HG02642 (cell line): Measurements from ENCODE around the gene MAGI3.
"Not testable (repeated sequence)": the region's sequence is repeated elsewhere in the genome, so short reads cannot be mapped to it uniquely, and the experiment has no call there.

ENCODE experiments used
- ATAC-seq: cut with Tn5 transposase; IDR thresholded peaks from one replicate; pipeline ENCODE4 v1.9.1; 2021; ENCODE audit warnings: mild to moderate bottlenecking; ENCODE audit not compliant: unreplicated experiment, poor library complexity

Gene MAGI3

DNA sequence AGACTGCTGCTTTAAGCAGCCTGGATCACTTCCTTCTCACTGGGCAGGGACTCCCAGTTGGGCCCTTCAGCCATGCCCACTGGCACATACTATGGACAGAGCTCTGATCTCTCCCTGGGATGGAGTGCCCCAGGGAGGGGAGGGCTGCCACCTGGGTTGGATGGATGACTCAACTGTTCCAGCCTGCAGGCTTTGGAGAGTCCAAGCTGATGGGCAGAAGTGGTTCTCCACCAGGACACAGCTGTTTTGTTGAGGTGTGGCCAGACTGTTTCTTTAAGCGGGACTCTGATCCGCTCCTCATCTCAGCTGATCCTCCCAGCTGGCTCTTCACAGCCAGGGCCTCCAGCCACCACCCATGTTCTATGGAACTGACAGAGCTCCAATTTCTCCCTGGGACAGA is 166.9 kb downstream of the MAGI3 start:
- no peak for ATAC-seq

DNA sequence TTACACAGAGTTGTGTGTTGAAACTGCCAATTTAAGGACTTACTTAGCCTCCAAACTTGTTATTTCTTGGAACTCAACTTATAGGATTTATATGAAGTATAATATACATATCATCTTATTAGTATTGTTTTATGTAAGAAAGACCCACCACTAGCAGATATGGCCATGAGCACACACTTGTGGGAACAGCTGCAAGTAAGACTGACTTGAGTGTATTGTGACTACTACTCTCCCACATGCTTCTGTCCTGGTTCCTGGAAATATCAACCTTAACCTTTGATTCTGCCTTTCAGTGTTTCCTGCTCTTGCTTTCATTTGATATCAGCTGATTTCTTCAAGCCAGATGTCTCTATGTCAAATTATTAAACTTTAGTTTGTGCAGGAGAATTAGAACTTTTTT is 175.3 kb downstream of the MAGI3 start:
- no peak for ATAC-seq

DNA sequence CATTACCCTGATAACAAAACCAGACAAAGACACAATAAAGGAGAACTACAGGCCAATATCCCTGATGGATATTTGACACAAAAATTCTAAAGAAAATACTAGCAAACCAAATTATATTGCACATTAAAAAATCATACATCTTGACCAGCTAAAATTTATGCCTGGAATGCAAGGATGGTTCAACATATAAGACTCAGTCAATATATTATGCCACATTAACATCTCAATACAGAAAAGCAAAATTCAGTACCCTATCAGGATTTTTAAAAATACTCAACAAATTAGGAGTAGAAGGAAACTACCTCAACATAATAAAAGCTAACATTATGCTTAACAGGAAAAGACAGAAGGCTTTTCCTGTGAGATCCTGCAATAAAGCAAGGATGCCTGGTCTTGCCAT is 177.1 kb downstream of the MAGI3 start:
- no peak for ATAC-seq

DNA sequence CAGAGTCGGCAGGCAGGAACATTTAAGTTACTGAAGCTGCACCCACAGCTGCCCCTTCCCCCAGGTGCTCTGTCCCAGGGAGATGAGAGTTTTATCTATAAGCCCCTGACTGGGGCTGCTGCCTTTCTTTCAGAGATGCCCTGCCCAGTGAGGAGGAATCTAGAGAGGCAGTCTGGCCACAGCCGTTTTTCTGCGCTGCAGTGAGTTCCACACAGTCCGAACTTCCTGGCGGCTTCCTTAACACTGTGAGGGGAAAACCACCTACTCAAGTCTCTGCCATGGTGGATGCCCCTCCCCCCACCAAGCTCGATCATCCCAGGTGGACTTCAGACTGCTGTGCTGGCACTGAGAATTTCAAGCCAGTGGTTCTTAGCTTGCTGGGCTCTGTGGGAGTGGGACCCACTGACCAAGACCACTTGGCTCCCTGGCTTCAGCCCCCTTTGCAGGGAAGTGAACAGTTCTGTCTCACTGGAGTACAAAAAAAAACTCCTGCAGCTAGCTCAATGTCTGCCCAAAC is 185.5 kb downstream of the MAGI3 start:
- ATAC-seq: not testable (repeated sequence)

DNA sequence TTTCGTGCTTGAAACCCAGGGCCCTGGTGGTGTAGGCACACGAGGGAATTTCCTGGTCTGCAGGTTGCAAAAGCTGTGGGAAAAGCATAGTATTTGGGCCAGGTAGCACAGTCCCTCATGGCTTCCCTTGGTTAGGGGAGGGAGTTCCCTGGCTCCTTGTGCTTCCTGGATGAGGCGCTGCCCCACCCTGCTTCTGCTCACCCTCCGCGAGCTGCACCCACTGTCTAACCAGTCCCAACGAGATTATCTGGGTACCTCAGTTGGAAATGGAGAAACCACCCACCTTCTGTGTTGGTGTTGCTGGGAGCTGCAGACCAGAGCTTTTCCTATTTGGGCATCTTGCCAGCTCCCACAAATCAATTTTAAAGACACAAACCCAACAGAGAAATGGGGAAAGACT is 186.0 kb downstream of the MAGI3 start:
- ATAC-seq: no peak

DNA sequence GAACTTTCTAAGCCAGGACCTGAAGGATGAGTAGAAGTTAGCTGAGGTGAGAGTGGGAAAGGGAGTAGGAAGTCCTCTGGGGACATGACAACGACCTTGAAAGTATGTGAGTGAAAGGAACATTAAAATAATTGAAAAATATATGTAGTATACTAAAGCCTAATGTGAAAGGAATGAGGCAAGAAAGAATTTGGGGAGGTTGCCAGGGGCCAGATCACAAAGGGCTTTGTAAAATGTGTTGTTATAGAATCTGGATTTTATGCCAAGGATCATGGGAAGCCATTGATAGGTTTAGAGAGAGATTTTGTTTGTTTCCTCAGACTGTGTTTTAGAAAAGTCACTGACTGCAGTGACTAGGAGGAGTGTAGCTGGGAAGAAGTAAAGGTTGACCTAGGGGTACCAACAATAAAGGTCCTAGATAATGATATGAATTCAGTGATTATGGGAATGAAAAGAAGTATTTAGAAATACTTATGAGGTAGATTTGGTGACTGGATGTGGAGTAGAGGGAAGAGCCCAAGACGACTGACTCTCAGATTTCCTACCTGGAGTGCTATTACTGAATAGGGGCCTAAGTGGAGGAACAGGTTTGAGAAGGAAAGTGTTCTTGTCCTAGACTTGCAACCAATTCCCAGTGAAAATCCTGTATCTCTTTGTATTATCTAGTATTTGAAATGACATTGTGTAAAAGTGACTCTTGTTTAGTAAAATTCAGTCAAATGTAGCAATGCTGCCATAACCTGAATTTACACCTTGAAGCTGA is 189.1 kb downstream of the MAGI3 start:
- ATAC-seq: no peak

DNA sequence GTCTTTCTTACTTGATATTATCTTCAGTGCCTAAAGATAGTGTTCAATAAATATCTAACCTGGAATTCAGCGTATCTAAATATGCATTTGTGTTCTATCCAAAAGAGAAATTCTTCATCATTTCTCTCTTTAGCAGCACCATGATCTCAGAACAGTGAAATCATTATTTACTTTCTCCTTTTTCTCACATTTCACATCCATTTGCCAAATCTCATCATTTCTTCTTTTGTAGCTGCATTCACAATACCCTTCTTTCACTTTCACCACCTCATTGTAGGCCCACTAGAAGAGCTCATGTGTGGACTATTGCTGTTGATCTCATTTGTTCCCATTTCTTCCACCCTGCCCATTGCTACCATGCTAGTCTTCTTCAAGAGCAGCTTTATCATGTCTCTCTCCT is 191.0 kb downstream of the MAGI3 start:
- no peak for ATAC-seq

DNA sequence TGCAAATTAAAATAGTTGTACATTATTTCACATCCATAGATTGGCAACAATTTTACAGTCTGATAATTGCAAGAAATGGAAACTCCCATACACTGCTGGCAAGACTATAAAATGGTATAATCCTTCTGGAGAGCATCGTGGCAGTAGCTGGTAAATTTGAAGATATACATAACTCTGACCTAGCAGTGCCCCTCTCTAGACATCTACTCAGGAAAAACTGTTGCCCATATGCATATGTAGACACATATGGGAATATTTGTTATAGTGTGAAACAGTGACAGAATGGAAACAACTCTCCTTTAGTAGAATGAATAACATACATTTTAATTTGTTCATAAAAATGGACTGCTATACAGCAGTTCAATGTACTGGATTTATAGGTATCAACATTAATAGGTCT is 191.8 kb downstream of the MAGI3 start:
- no peak for ATAC-seq

DNA sequence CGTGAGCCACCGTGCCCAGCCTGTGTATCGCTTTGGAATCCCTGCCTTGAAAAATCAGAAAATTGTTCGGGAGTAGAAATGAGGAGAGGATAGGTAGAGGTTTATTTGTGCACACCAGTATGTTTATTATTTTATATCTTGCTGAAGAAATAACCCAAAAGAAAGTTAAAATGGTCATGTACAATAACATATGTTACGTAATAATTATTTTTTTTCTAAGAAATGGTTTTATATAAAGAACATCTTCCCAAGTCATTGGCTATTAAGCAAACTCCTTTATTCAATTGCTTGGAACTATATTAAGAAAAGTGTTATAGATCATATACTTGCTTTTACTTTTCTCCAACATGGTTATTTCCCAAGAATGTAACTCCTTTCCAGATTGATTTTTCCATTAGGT is 197.2 kb downstream of the MAGI3 start:
- no peak for ATAC-seq

DNA sequence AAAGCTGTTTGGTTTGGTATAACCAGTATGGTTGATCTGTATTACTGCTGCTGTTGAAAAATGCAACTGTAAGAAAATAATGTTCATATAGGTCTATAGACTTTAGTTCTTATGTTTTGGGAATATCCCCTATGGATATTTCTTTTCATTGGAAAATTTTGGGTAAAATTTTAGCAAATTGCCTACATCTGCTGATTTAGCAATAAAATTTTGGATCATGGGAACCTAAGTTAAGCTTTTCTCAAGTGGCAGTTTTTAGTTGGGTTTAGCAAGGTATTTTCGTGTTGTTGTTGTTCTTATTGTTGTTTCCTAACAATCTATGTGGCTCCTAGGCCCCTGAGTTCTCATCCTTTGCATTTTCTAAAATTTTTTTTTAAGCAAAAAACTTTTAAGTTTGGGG is 201.9 kb downstream of the MAGI3 start:
- ATAC-seq: no peak

DNA sequence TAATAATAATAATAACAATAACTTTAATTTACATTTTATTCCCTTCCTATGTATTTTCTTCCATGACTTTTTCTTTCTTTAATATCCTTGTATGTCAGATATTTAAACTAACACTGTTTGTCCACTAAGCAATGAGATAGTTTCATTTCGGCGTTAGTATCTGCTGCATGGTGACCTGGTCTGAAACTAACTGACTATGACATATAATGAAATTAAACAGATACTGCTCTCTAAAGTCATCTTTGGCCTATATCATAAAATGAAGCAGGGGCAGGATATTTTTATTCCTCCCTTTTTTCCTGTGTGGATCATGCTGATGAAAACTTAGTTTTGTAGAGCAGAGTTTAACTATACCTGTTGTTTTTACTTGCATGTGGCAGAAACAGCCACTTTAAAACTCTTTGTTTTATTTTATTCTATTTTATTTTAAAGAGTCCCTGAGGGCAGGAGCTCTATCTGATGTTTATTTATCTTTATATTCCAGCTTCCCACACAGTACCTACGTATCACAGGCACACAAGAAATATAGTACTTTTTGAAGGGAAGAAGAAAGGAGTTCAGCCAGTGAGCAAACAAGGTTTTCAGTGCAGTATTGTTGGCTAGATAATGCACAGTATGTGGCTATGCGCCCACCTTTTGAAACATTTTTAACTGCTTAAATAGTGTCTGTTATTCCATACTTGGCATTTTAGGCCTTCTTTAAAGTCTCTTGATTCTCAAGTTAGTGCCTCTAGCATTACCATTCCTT is 203.4 kb downstream of the MAGI3 start:
- ATAC-seq: no peak

DNA sequence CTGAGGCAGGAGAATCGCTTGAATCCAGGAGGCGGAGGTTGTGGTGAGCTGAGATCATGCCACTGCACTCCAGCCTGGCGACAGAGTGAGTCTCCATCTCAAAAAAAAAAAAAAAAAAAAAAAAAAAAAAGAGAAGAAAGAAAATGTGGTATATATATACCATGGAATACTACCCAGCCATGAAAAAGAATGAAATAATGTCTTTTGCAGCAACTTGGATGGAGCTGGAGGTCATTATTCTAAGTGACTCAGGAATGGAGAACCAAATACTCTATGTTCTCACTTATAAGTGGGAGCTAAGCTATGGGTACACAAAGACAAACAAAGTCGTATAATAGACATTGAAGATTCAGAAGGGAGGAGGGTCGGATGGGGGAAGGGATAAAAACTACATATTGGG is 214.2 kb downstream of the MAGI3 start:
- not testable (repeated sequence) for ATAC-seq

DNA sequence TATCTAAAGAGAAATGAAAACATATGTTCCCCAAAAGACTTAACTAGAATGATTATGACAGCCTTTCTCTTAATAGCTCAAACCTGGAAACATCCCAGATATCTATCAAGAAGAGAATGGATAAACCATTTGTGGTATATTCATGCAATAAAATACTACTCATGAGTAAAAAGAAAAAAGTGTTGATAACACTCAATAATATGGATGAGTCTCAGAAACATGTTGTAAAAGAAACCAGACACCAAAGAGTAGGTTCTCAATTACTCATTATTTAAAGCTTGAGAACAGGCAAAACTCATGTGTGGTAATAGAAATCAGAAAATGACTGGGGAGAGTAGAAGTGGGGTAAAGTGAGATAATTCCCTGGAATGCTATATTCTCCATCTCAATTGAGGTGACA is 214.8 kb downstream of the MAGI3 start:
- no peak for ATAC-seq

DNA sequence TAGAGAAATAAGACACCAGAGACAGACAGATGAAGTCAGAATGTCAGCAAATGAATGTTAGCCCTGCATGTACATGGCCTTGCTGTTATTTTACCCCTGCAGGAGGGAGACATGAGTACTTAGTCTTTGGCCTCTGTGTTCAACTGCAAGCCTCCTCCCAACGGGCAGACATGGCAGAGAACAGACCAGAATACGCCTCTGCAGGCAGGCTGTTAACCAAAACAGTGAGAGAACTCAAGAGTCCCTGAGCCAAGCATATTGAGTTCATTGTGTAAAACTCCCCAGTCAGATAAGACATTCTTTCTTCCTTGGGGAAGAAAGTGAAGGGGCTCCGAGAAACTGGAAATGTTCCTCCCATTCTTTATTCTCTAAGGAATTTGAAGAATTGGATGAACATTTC is 218.1 kb downstream of the MAGI3 start:
- no peak for ATAC-seq

DNA sequence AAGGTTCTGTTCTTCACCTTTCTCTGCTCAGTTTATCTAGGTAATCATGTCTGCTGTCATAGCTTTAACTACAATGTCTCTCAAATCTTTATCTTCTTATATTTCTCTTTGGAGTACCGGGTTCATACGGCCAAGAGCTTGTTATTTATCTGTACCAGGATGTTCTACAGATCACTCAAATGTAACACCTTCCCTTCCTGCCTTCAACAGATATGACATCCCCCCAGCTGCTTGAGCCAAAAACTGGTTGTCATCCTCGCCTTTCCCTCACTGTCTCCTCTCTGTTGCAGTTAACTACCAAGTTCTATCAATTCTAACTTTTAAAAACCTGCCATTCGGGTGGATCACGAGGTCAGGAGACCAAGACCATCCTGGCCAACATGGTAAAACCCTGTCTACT is 220.1 kb downstream of the MAGI3 start:
- no peak for ATAC-seq

DNA sequence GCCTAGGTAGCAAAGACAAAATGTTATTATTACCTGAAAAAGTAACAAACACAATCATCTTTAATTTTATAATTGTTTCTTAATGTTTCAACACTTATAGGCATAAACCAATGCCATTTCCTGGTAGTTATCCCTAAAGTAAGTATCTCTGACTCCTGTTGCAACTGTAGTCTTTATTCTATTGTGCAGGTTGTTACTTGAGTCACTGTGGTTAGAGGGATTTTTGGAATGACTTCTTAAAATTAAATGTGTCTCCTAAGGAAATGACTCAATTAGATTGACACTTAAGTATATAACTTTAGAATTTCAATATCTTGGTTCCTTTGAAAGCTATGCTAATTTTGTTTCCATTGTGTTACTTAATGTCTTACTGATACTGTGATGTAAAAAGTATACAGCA is 225.1 kb downstream of the MAGI3 start:
- no peak for ATAC-seq

DNA sequence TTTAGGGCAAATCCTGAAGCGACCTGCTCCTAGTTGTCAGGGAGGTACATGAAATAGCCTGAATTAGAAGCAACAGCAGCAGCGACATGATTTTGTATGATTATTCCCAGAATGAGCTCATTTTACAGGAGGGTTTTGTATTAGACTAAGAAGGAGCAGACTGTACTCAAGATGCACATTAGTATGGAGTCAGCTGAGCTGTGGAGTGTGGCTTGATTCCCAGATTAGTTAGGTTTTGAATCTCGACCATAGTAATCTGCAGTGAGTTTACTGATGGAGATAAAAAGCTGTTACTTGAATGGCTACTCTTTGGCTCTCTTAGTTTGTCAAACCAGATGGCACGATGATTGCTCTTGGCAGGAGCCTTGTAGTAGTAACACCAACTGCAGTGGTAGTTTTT is 225.8 kb downstream of the MAGI3 start:
- ATAC-seq: no peak

DNA sequence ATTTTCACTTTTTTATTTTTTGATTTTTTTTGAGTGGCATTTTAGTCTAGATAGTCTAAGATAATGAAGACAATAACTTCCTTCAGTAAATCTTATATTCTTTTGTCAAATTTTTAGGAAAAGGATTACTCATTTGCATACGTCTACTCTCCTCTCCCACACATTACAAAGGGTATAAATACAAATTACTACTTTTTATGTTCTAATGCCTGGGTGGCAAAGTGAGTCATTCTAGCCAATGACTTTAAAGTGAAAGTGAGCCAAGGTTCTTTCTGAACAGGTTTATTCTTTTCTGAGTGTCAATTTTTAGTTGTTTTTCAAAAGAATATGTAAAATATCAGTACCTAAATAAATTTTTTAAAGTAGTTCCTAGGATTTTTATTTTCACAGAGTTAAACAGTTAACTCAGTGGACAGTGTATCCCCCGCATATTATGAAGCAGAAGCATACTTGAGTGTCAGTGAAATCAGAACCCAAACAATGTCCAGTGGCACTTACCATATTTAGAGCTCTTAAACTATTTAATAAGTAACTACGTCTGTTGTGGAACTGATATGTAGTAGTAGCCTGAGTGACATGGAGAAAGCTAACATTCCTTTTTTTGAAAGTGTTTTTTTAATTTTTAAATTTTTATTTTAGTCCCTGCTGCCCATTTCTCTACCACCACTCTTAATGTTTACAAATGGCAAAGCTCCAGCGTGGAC is 227.3 kb downstream of the MAGI3 start:
- ATAC-seq: no peak

DNA sequence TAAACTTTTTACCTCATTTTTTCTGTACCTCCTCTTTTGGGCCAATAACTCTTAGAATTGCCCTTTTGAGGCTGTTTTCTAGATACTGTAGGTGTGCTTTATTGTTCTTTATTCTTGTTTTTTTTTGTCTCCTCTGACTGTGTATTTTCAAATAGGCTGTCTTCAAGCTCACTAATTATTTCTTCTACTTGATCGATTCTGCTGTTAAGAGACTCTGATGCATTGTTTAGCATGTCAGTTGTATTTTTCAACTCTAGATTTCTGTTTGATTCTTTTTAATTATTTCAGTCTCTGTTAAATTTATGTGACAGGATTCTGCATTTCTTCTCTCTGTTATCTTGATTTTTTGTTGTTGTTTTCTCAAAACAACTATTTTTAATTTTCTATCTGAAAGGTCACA is 238.7 kb downstream of the MAGI3 start:
- ATAC-seq: no peak

DNA sequence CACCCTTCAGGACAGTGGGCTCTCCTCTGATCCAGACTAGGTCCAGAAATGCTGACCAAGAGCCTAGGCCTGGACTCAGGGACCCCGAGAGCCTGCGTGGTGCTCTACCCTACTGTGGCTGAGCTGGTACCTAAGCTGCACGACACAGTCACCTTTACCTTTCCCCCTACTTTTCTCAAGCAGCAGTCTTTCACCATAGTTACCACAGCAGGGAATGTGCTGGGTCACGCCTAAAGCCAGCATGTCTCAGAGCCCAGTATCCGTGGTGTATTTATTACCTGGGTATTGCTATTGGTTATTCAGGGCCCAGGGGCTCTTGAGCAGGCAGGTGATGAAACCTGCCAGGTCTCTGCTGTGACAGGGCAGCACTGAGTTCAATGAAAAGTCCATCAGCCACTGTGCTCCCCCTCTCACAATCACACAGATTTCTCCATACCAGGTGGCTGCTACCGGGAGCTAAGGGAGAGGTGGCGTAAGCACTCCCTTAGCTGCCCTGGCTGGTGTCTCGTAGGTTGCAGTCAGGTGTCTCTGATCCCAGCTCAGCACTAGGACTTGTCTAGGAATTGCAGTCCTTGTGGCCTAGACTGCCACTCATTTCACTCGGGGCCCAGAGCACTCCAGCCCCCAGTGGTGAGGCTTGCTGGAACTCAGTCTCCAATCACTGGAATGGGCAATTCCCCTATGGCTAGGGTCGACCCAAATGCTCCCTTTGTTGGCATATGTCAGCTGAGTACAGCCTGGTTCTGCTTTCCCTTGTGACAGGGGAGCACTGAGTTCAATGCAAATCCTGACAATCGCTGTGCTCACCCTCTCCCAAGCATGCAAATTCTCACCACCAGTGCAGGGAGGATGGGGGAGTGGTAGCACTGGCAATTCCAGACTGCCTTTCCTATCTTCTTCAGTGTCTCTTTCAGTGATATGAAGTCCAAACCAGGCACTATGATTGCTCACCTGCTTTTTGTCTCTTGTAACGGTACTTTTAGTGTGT is 240.3 kb downstream of the MAGI3 start:
- ATAC-seq: no peak
